Mucosa of descending colon (tissue), 3 donors: ENCODE results near the gene FDXR. TPM values are rescaled to one million over a fixed set of nuclear protein-coding genes. Genes with fewer than 3 reads are reported as not detected.
"Not testable (repeated sequence)": the region's sequence is repeated elsewhere in the genome, so short reads cannot be mapped to it uniquely, and the experiment has no call there.

Source experiments
- ATAC-seq: fragments of 200-7000 bp; cut with Tn5 transposase; one replicate; pipeline ENCODE4 v1.9.1; 2020; ENCODE audit warnings: mild to moderate bottlenecking, moderate library complexity
- DNase-seq, 3 donors: peaks; one replicate each; pipeline ENCODE4 v3.0.0-alpha.2; 2020
- H3K36me3 ChIP-seq: fragments of 200-600 bp; one replicate; pipeline ENCODE4 v1.8.0; 2021; ENCODE audit warnings: low read depth, mild to moderate bottlenecking
- H3K4me1 ChIP-seq: fragments of 200-600 bp; one replicate; pipeline ENCODE4 v1.8.0; 2021; ENCODE audit warnings: low read depth, mild to moderate bottlenecking
- H3K4me3 ChIP-seq: fragments of 200-600 bp; one replicate; pipeline ENCODE4 v1.8.0; 2021; ENCODE audit warnings: mild to moderate bottlenecking
- H3K9me3 ChIP-seq: fragments of 200-600 bp; one replicate; pipeline ENCODE4 v1.8.0; 2021; ENCODE audit warnings: mild to moderate bottlenecking
- intact Hi-C, 2 donors: fragments of 100-400 bp; cut with DNase I in 1 of 2; cut with micrococcal nuclease in 1 of 2; formaldehyde crosslinking; loops; one replicate each; pipeline versions ENCODE4 v1.11.0 to v1.11.1; 2022; cut with DNase I, micrococcal nuclease
- total RNA-seq, 3 donors: library from RNA; stranded (reverse); fragmentation: NEBNext Ultra II Directional in 2 of 3; extraction: Animal tissue kit (Norgen Biotek cat#: 25700) in 2 of 3; gene quantifications; one replicate each; pipeline versions ENCODE4 v1.2.1 to v1.2.4, GENCODE V29; 2021 to 2023
- TF ChIP-seq, protein P1 (sequence below): fragments of 200-600 bp; IDR thresholded peaks from one replicate; pipeline ENCODE4 v1.8.0; 2022; ENCODE audit warnings: antibody characterized with exemption, mild to moderate bottlenecking
- donor health status: DM: no; HTN: no; CAD: no; lungs with moderate emphysema.
- donor health status: DM: no; HTN: no; CAD: no.
- donor health status: DM: no; HTN: yes; CAD: no.

Gene FDXR
- total RNA-seq, 3 donors from 2014 or later, result 10.6 to 14.8 (median 12.0) TPM

- no peak for DNase-seq
- ATAC-seq, result no peak
- intact Hi-C loops, result no loop called here
- Histone ChIP-seq H3K9me3 (no peaks in the 10 kb centered on the region), H3K4me1 (no peaks in the 10 kb centered on the region), H3K4me3 (no peak overlapping the region), H3K36me3 (no peaks in the 10 kb centered on the region)
- TF ChIP-seq, protein P1, sequence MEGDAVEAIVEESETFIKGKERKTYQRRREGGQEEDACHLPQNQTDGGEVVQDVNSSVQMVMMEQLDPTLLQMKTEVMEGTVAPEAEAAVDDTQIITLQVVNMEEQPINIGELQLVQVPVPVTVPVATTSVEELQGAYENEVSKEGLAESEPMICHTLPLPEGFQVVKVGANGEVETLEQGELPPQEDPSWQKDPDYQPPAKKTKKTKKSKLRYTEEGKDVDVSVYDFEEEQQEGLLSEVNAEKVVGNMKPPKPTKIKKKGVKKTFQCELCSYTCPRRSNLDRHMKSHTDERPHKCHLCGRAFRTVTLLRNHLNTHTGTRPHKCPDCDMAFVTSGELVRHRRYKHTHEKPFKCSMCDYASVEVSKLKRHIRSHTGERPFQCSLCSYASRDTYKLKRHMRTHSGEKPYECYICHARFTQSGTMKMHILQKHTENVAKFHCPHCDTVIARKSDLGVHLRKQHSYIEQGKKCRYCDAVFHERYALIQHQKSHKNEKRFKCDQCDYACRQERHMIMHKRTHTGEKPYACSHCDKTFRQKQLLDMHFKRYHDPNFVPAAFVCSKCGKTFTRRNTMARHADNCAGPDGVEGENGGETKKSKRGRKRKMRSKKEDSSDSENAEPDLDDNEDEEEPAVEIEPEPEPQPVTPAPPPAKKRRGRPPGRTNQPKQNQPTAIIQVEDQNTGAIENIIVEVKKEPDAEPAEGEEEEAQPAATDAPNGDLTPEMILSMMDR, result no peak
These were observed 43.5 kb upstream of the FDXR start for GRCh38 chr17:74916136-74916850.

- H3K9me3 ChIP-seq, H3K4me3 ChIP-seq, DNase-seq, H3K4me1 ChIP-seq, intact Hi-C loops, H3K36me3 ChIP-seq, ATAC-seq: not testable (repeated sequence)
These were observed 38.6 kb upstream of the FDXR start for GRCh38 chr17:74911423-74911822.

DNA sequence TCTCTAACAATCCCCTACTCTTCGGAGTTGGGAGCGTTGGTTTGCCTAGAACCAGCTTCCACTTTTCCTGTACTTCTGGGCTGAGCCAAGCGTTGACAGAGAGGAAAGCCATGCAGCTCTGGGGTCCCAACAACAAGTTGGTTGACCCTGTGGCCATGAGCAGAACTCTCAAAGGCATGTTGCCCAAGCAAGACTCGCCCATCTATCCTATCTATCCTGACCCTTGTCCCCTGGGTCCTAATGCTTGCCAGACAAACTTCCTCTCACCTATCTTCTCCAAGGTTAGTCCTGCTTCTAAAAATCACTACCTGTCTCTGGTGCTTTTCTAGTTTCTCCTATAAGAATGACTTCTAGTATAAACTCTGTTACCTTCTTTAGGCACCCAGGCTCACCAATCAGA, 36.3 kb upstream of the FDXR start:
- intact Hi-C loops, ATAC-seq, H3K4me3 ChIP-seq, H3K36me3 ChIP-seq, H3K4me1 ChIP-seq, DNase-seq, H3K9me3 ChIP-seq: not testable (repeated sequence)

- DNase-seq (no peak), ATAC-seq (no peak)
- intact Hi-C loops, result no loop called here
- Histone ChIP-seq H3K36me3 (no peaks in the 10 kb centered on the region), H3K4me3 (no peak overlapping the region), H3K4me1 (no peaks in the 10 kb centered on the region), H3K9me3 (no peaks in the 10 kb centered on the region)
- TF ChIP-seq, protein P1, result no peak
These were observed 34.2 kb upstream of the FDXR start for GRCh38 chr17:74907012-74907411.

- intact Hi-C loops, H3K4me1 ChIP-seq, ATAC-seq, H3K36me3 ChIP-seq, DNase-seq, H3K9me3 ChIP-seq, H3K4me3 ChIP-seq: not testable (repeated sequence)
These were observed 33.5 kb upstream of the FDXR start for GRCh38 chr17:74906214-74906793.

GRCh38 chr17:74904687-74905409, 32.1 kb upstream of the FDXR start:
- Histone ChIP-seq H3K36me3 (no peaks in the 10 kb centered on the region), H3K4me1 (no peaks in the 10 kb centered on the region), H3K9me3 (no peaks in the 10 kb centered on the region), H3K4me3 (no peak overlapping the region)
- TF ChIP-seq, protein P1, result no peak
- ATAC-seq (no peak), DNase-seq (no peak)
- intact Hi-C loops, result no loop called here

DNA sequence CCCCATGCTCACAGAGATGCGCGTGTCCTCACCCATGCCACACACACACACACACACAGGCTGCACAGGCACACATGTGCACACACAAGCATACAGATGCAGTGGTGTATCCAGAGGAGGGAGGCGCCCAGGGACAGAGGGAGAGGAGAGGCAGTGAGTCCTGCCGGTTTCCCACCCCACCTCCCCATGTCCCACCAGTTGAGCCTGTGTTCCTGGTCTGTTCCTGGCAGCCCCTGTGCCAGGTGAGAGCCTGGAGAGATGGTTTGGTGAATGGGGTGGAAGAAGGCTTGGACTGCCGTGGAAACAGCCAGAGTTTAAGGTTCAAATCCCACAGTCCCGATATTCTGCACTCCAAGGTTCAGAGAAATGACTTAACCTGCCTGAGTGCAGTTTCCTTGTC, 30.9 kb upstream of the FDXR start:
- intact Hi-C loops, result no loop called here
- DNase-seq (no peak), ATAC-seq (no peak)
- H3K36me3 ChIP-seq, result no peaks in the 10 kb centered on the region
- TF ChIP-seq, protein P1, result no peak
- H3K4me1 ChIP-seq, result no peaks in the 10 kb centered on the region
- no peaks in the 10 kb centered on the region for H3K9me3 ChIP-seq
- H3K4me3 ChIP-seq, result no peak overlapping the region
